Endothelial cell of umbilical vein (primary cell): ENCODE data around the gene TPK1. TPM values are rescaled to one million over a fixed set of nuclear protein-coding genes. Genes with fewer than 3 reads are reported as not detected.

Experiments used
- BruUV-seq: library from RNA; stranded (reverse); fragments of 400-500 nt; replicated peaks from 2 replicates; lab custom pipeline; 2021; lab: Mats Ljungman, UMichigan
- CTCF ChIA-PET: fragments of 300-600, 350-600 bp; sonication (Branson Sonifier 250); formaldehyde crosslinking; loops from one replicate; lab custom pipeline; 2021; ENCODE audit warnings: antibody characterized with exemption, inconsistent platforms; lab: Charles Lee
- POLR2A ChIA-PET: fragments of 300-600, 350-600 bp; sonication (Branson Sonifier 250); formaldehyde crosslinking; loops from one replicate; lab custom pipeline; 2021; ENCODE audit warnings: antibody characterized with exemption, inconsistent platforms; lab: Charles Lee
- DNase-seq: peaks from one replicate; pipeline ENCODE4 v3.0.0-alpha.2; 2011; ENCODE audit warnings: low read depth, low spot score
- FAIRE-seq: peaks from 2 replicates; lab custom pipeline; 2011; peaks lifted over from hg19 to GRCh38; lab: Jason Lieb, UNC
- H2AFZ ChIP-seq: 2 replicates; pipeline ENCODE4 v1.6.0; 2012; ENCODE audit warnings: low read depth, low read length, control low read depth, inconsistent platforms
- H3K27ac ChIP-seq: 2 replicates; pipeline ENCODE4 v1.5.1; 2011; ENCODE audit warnings: low read depth, mild to moderate bottlenecking, control low read depth, low read length, moderate library complexity; ENCODE audit not compliant: insufficient read depth
- H3K27me3 ChIP-seq, 2 experiments: 2 replicates each; pipeline versions ENCODE4 v1.6.0 to v1.6.1; 2011; ENCODE audit warnings: low read length in 2 of 2, mixed read lengths in 1 of 2; ENCODE audit not compliant: control insufficient read depth in 2 of 2, insufficient read depth in 2 of 2
- H3K36me3 ChIP-seq, 2 experiments: 2 replicates in 1 of 2; 3 replicates in 1 of 2; pipeline ENCODE4 v1.5.1; 2011; ENCODE audit warnings: low read length in 2 of 2, mild to moderate bottlenecking in 1 of 2, moderate library complexity in 1 of 2; ENCODE audit not compliant: control insufficient read depth in 2 of 2, insufficient read depth in 2 of 2; ENCODE audit errors: extremely low read depth in 1 of 2
- H3K4me1 ChIP-seq: 3 replicates; pipeline ENCODE4 v1.5.1; 2011; ENCODE audit warnings: mild to moderate bottlenecking, low read length; ENCODE audit not compliant: control insufficient read depth, insufficient read depth; ENCODE audit errors: extremely low read depth
- H3K4me2 ChIP-seq: 2 replicates; pipeline ENCODE4 v1.6.1; 2011; ENCODE audit warnings: low read length, control low read depth, mixed read lengths; ENCODE audit not compliant: insufficient read depth
- H3K4me3 ChIP-seq, 3 experiments: fragments of 200-600 bp in 1 of 3; sonication (generic), shearing (Covaris generic) in 1 of 3; replicated peaks in 1 of 3; 2 replicates each; pipeline ENCODE4 v1.5.1; 2011 to 2016; ENCODE audit warnings: control low read depth in 3 of 3, low read length in 3 of 3, mild to moderate bottlenecking in 2 of 3, inconsistent platforms in 1 of 3, low read depth in 1 of 3, moderate library complexity in 1 of 3; ENCODE audit not compliant: insufficient read depth in 1 of 3
- H3K79me2 ChIP-seq: 2 replicates; pipeline ENCODE4 v1.6.0; 2012; ENCODE audit warnings: low read length, inconsistent platforms; ENCODE audit not compliant: control insufficient read depth, insufficient read depth
- H3K9ac ChIP-seq: replicated peaks from 2 replicates; pipeline ENCODE3; 2011; ENCODE audit warnings: low read length, control low read depth; ENCODE audit not compliant: insufficient read depth; ENCODE audit errors: extremely low read depth
- H3K9me1 ChIP-seq: replicated peaks from 3 replicates; pipeline ENCODE4 v1.6.0; 2011; ENCODE audit warnings: mild to moderate bottlenecking, low read length; ENCODE audit not compliant: control insufficient read depth, insufficient read depth; ENCODE audit errors: extremely low read depth
- H3K9me3 ChIP-seq: replicated peaks from 2 replicates; pipeline ENCODE4 v1.5.1; 2012; ENCODE audit warnings: low read length, inconsistent platforms; ENCODE audit not compliant: control insufficient read depth, insufficient read depth
- H4K20me1 ChIP-seq: replicated peaks from 2 replicates; pipeline ENCODE3; 2011; ENCODE audit warnings: mild to moderate bottlenecking, low read length; ENCODE audit not compliant: control insufficient read depth, insufficient read depth; ENCODE audit errors: extremely low read depth
- EZH2 ChIP-seq: IDR thresholded peaks from 2 replicates; pipeline ENCODE4 v1.6.1; 2012; ENCODE audit warnings: borderline replicate concordance, low read depth, mild to moderate bottlenecking, moderate library complexity, low read length, inconsistent platforms; ENCODE audit not compliant: severe bottlenecking
- FOS ChIP-seq: IDR thresholded peaks from 2 replicates; pipeline ENCODE4 v1.6.1; 2011; ENCODE audit warnings: mild to moderate bottlenecking, low read length, moderate library complexity, borderline replicate concordance; ENCODE audit not compliant: insufficient read depth
- GATA2 ChIP-seq: IDR thresholded peaks from 2 replicates; pipeline ENCODE4 v1.7.0; 2011; ENCODE audit warnings: low read depth, mild to moderate bottlenecking, moderate library complexity, mixed read lengths, low read length; ENCODE audit not compliant: insufficient read length, insufficient read depth
- JUN ChIP-seq: IDR thresholded peaks from 2 replicates; pipeline ENCODE4 v1.6.1; 2011; ENCODE audit warnings: borderline replicate concordance, low read depth; ENCODE audit not compliant: insufficient read length, insufficient read depth
- MYC ChIP-seq: IDR thresholded peaks from one replicate; pipeline ENCODE4 v1.6.1; 2011; ENCODE audit warnings: mild to moderate bottlenecking, low read depth, low read length
- POLR2A ChIP-seq: IDR thresholded peaks from 2 replicates; pipeline ENCODE4 v1.6.1; 2012; ENCODE audit warnings: low read depth, mild to moderate bottlenecking, control low read depth, low read length
- POLR2AphosphoS5 ChIP-seq: IDR thresholded peaks from 2 replicates; pipeline ENCODE4 v1.6.1; 2012; ENCODE audit warnings: low read depth, mild to moderate bottlenecking, control low read depth, low read length, moderate library complexity; ENCODE audit not compliant: insufficient read depth
- dilution Hi-C: fragments of 300-500 bp; cut with MboI; formaldehyde crosslinking; loops from one replicate; pipeline ENCODE4 v1.15.0; 2019; ENCODE audit warnings: low sequenced_read_pairs; ENCODE audit not compliant: extremely low pct_ligation_motif_present
- intact Hi-C: fragments of 100-400 bp; cut with micrococcal nuclease; formaldehyde crosslinking; loops from one replicate; pipeline ENCODE4 v1.10.0; 2022
- polyA plus RNA-seq, 4 experiments: library from polyadenylated mRNA; depleted of rRNA in 3 of 4; stranded (reverse) in 3 of 4; unstranded in 1 of 4; fragments of >200 nt; gene quantifications; 2 replicates each; pipeline versions ENCODE4 v1.2.1 to v1.2.3, GENCODE V29; 2011 to 2012; ENCODE audit warnings: missing spikeins in 1 of 4
- total RNA-seq: library from RNA; stranded (reverse); gene quantifications from 2 replicates; pipeline ENCODE4 v1.2.3, GENCODE V29; 2021
- TF ChIP-seq, protein P1 (sequence below), 2 donors: IDR thresholded peaks; 1 replicate in 1 of 2; 2 replicates in 1 of 2; pipeline ENCODE4 v1.5.1; 2011; ENCODE audit warnings: low read length in 2 of 2, mild to moderate bottlenecking in 2 of 2, moderate library complexity in 2 of 2, control low read depth in 1 of 2, inconsistent platforms in 1 of 2, low read depth in 1 of 2; ENCODE audit not compliant: insufficient read depth in 1 of 2; ENCODE audit errors: extremely low read depth in 1 of 2
- TF ChIP-seq, protein P2 (sequence below): IDR thresholded peaks from 2 replicates; pipeline ENCODE4 v1.6.1; 2011; ENCODE audit not compliant: insufficient read depth, insufficient read length

Gene TPK1
- total and polyA plus RNA-seq, 2 donors (not counting 3 experiments of a cell fraction or from before 2014, with no cell fraction given): 7.5 to 9.3 TPM

DNA sequence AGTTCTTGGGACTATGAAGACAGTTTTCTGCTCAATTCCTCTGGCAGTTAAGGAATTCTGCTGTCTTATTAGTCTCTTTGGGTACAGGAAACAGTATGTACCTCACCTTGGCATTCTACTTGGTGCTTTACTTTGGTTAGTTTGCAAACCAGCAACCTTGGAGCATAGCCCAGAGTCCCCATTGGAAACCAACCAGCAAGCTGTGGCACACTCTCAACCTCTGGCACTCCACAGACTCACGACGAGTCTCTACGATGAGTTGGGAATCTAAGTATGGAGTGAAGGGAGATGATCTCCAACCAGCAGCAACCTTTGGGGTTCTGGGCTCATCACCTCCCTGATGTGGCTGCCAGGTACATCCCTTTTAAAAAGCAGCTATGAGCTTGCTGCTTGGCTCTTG is 43.8 kb downstream of the TPK1 start:
- DNase-seq: no peak
- FAIRE-seq: no peak
- Histone ChIP-seq H3K79me2 (no peaks in the 10 kb centered on the region), H3K4me1 (no peaks in the 10 kb centered on the region), H3K9ac (no peak overlapping the region), H3K36me3 (no peaks in the 10 kb centered on the region), H4K20me1 (no peaks in the 10 kb centered on the region), H3K4me3 (no peak overlapping the region), H3K27ac (no peak overlapping the region), H3K27me3 (no peaks in the 10 kb centered on the region), H3K9me3 (no peaks in the 10 kb centered on the region), H2AFZ (no peak overlapping the region), H3K9me1 (no peaks in the 10 kb centered on the region), H3K4me2 (no peak overlapping the region)
- ChIA-PET POLR2A (no interaction called here), CTCF (interaction anchor here (1.1 kb wide), 1 partner anchor 53 kb away, joined by 3 read pairs; no protein-coding TSS in a partner anchor)
- dilution Hi-C loops: no loop called here
- intact Hi-C loops: no loop called here
- BruUV-seq: no TSS peak
- TF ChIP-seq EZH2: no peak
- no peak for TF ChIP-seq GATA2
- no peak for TF ChIP-seq POLR2AphosphoS5
- no peak for TF ChIP-seq MYC
- no peak for TF ChIP-seq JUN
- TF ChIP-seq, protein P1, sequence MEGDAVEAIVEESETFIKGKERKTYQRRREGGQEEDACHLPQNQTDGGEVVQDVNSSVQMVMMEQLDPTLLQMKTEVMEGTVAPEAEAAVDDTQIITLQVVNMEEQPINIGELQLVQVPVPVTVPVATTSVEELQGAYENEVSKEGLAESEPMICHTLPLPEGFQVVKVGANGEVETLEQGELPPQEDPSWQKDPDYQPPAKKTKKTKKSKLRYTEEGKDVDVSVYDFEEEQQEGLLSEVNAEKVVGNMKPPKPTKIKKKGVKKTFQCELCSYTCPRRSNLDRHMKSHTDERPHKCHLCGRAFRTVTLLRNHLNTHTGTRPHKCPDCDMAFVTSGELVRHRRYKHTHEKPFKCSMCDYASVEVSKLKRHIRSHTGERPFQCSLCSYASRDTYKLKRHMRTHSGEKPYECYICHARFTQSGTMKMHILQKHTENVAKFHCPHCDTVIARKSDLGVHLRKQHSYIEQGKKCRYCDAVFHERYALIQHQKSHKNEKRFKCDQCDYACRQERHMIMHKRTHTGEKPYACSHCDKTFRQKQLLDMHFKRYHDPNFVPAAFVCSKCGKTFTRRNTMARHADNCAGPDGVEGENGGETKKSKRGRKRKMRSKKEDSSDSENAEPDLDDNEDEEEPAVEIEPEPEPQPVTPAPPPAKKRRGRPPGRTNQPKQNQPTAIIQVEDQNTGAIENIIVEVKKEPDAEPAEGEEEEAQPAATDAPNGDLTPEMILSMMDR (IDR thresholded peaks at IDR 0.05; ENCODE audit: extremely low read depth in 1 of 2, insufficient read depth in 1 of 2, low read depth in 1 of 2, low read length in 2 of 2): no peak
- TF ChIP-seq, protein P2, sequence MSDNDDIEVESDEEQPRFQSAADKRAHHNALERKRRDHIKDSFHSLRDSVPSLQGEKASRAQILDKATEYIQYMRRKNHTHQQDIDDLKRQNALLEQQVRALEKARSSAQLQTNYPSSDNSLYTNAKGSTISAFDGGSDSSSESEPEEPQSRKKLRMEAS: no peak
- TF ChIP-seq FOS: no peak
- TF ChIP-seq POLR2A: no peak
